HUDEP-2 (cell line): Measurements from ENCODE around the gene MRPL40.

ENCODE experiments used
- DNase-seq, 76 experiments: peaks; one replicate each; lab custom pipeline; 2025; ENCODE audit not compliant: unreplicated experiment in 76 of 76; lab: John Stamatoyannopoulos, UW

MRPL40 gene

DNA sequence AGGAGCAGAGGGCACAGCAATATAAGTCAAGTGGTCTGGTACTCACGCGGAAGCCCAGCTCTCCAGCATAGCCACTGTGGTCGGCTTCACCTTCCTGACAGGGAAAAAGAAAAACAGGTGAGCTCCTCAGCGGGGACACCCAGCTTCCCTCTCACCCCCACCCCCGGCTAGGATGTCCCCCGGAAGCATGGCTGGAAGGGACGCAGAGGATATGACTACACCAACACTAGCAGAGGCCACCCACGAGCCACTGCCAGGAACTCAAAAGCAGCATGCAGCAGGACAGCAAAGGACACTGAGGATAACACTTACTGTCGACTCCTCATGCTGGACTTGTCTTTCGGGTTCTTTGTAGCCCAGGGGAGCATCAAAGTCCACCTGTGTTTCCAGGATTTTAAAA, 24.2 kb downstream of the MRPL40 start:
- DNase-seq, result no peak

DNA sequence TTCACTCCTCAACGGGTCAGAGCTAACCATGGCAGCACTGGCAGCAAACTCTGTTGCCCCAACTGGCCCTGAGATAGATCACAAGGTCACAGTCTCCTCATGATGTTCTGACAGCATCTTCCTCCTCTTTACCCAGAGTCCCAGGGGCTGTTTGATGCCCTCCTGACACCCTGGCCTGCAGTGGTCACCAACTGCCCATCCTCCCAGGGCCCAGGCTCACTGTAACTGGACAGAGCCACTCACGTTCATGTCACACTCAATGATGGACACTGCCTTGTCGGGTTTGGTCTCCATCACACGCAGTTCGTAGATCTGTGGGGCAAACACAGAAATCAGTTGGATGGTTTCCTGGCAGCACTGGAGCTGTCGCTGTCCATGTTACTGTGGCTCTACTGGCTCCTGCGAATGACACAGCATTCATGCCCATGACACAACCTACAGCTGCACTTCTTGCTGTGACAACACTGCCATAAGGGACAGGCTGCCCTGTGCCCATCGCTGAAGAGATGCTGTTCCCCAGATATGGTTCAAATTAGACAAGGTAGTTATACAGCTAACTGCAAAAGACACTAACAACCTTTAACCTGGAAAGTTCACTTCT, 25.6 kb downstream of the MRPL40 start:
- DNase-seq, result no peak

DNA sequence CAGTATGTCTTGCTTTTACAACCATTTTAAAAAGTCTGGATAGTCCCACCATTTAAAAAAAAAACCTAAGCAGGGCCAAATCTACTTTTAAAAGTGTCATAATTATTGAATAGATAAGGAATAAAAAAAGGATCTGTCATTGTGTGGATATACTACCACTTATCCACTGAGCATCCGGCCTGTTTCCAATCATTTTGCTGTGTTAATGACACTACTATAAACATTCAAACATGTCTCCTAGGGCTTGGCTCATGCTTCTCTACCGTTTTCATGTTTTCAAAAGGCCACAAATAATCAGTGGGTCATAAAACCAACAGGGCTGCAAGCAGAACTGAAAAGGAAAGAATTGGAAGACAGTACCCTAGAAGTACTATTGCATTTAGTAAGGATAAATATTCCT, 27.7 kb downstream of the MRPL40 start:
- DNase-seq, result no peak

DNA sequence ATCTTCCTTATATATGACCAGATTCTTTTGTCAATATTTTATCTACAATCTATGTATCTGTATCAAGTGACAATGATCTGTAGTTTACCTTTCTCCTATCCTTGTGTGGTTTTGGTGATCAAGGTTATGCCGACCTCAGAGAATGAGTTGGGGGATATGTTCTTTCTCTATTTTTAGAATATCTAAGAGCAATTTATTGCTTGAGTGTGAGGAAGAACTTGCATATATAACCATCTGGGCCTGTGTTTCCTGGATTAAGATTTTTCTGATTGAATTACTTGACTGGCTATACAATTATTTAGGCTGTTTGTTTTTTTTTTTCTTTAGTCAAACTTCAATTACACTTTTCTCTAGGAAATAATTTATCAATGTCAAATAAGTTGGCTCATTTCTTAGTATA, 29.2 kb downstream of the MRPL40 start:
- DNase-seq, result no peak

DNA sequence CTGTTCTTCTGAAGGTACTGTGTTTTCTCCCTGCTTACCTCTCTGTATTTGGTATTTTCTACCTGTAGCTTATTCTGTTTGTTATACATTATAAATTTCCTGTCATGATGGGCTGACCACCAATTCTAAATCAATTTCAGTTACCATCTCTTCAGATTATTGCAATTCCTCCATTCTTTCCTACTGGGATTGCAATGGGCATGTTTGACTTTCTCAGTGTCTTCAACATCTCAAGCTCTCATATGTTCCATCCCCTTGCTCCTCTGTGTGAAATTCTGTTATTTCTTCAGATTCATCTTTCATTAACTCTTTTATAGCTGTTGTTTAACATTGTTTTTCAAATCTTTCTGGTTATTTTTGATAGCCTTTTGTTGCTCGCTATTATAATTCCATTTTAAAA, 30.7 kb downstream of the MRPL40 start:
- DNase-seq, result no peak

DNA sequence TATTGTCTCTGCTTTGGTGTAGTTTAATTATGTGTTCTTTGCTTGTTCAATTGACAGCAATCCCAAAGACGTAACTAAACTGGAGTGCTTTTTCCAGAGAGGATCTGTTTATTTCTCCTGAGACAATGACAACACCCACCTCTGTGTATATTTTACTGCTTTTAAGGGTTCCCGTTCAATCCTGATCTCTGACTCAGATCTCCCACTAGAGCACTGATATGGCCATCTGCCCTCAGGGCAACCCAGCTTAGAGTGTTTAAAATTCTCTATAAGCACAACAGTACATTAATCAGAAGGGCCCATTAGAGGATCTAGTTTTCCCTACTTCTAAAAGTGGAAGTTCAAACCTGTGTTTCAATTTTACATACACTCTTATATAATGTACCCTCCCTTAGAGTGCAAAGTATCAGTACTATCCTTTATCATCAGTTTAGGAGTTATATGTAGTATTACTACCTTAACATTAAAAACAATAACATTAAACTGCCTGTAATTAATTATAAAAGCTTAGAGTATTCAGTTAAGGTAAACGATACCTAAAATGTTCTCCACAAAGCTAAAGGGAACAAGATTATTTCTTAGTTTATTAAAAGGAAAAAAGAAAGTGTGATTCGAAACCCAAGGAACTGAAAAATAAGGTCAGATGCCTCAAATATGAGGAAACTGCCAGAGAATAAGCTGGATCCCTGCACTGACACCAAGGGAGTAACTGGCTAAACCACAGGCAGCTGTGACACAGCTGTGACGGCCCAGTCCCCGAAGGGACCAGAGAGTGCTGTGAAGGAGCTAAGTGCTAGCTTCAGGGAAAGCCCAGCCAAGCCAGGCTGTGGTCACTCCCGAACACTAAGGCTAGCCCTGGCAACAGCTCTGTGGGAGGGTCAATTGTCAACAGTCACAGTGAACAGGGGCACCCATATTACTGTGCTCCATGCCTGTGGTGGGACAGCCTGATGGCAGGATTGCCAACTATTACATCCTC, 31.4 kb downstream of the MRPL40 start:
- DNase-seq, result peak in 10 of 76 experiments; percentile 4 to 62 (median 22)

DNA sequence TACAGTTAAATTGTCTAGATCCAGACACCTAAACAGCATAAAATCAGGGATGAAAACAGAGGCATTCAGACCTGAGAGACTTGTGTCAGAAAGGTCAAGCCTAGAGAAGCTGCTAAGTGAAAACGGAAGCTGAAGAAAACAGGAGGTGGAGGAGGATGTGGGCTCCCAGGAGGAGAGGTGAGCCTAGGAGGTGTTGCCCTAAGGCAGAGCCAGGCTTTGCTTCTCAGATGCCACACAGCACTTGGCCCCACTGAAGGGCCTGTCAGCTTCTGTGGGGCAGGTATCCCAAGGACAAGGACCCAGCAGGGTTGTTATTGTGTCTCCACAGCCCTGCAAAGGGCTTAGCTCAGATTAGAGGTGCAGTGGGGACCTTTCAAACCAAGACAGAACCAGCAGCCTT, 32.2 kb downstream of the MRPL40 start:
- no peak for DNase-seq

DNA sequence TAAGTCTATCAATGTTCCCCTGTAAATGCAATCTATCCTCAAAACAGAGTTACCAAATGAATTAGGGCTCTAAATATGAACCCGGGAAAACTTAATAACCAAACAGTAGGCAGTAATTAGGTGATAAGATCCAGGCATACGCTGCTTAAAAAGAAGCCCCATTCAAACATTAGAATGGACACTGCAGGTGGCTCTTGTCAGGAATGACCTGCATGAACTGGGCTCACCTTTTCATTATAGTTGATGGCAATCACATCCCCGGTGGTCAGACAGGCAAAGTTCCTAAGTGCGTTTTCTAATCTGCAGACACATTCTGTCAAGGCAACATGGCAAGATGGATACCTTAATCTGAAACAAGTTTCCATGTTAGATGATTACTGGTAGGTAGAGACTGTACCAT, 32.6 kb downstream of the MRPL40 start:
- no peak for DNase-seq

DNA sequence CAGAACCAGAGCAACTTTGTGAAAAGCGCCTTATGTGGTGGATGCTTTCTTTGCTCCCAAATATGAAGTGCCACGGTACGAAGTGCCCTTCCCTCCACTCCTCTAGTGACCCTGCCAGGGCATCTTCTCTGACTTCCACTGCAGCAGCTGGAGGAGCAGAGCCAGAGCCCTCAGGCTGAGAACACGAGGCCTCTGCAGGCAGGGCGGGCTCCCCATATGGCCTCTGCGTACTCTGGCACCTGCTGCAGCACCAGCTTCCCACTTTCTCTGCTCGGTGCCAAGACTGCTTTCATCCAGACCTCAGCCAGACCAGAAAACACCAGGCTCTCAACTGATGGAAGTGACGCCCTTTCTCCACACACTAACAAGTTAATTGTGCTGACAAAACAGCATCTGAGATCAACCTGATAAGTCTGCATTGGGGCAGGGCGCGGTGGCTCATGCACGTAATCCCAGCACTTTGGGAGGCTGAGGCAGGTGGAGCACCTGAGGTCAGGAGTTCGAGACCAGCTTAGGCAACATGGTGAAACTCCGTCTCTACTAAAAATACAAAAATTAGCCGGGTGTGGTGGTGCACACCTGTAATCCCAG, 33.9 kb downstream of the MRPL40 start:
- DNase-seq, result no peak

DNA sequence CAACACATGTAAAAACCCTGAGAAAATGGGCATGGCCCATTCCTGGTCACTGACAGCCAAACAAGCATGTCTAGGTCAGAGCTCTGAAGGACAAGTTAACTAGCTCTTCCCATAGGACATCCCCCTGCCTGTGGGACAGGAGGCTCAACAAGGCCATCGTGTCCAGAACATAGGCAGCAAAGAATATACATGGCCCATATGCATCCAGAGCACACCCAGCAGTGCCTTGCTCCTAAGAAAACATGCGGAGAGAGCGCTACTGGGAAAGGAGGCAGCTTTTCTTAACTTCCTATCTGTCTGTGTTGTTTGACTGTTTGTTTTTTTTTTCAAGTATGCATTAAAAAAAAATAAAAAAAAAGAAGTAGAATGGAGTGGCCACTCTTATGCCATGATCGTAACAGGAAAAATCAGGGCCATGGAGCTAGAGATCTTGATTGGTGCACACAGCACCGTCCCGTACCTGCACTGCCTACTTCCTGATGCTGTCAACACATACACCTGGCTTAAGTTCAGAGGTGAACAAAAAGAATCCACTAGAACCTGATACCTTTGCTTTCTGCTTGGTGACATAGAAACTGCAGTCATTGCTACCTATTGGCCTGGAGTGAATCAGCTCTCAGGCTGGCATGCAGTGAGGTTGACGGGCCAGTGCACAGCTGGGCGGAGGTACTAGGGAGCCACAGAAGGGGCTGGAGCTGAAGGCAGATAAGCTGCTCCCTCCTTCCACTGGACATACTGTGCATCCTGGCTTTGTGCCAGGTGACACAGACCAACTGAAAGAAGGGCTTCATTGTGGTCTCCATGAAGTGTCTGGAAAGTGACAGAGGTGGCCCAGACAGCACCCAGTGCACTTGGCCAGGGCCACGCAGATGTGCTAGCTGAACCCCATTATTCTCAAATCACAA, 34.8 kb downstream of the MRPL40 start:
- DNase-seq, result peak in 6 of 76 experiments; percentile 9 to 37 (median 22)

DNA sequence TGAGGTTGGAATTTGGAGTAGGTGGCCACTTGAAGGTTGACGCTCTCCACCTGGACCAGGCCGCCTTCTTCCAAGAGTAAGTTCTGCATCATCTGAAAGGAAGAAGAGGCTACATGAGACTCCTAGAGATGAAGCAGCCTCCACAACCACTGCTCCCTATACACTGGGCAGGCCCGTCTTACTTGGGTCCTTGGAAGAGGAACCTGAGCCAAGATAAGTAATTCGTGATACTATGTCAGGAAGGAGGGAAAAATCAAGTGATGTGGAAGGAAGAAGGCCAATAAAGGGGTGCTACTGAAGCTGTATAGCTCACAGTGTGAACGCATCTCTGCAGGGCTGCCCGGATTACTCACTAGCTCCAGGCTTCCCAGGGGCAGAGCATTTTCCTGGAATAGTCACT, 35.6 kb downstream of the MRPL40 start:
- no peak for DNase-seq

DNA sequence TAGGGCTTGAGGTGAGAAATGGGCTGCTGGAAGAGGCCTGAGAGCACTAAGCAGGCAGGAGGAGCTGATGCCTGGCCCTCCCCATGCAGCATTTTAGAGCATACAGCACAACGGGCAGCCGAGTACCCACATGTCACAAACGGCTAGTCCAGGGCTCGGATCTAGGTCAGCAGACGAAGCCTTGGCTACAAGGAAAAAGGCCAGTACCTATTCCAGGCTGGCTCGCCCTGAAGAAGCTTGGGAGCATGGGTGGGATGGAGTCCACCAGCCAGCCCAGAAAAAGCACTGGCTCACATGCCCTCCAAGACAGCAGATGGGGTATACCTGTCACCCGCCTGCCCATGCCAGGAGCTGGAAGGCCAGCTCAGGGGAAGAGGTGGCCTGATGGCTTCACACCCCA, 37.1 kb downstream of the MRPL40 start:
- DNase-seq, result no peak

DNA sequence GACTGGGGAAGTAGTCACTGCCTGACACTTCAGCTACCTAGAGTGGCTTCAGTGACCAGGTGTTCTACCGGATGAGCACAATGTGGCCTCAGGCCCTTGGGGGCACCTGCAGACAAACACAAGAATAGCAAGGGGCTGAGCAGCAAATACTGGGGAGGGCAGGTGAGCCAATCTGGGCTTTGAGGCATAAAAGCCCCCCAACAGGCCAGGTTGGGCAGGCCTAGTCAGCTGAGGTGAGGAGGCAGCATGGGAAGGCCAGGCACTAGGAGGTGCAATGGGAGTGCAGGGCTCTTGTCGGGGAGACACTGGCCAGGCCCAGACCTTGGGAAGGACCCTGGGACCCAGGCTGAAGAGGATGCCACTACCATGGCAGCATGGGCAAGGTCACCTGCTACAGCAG, 37.7 kb downstream of the MRPL40 start:
- no peak for DNase-seq

DNA sequence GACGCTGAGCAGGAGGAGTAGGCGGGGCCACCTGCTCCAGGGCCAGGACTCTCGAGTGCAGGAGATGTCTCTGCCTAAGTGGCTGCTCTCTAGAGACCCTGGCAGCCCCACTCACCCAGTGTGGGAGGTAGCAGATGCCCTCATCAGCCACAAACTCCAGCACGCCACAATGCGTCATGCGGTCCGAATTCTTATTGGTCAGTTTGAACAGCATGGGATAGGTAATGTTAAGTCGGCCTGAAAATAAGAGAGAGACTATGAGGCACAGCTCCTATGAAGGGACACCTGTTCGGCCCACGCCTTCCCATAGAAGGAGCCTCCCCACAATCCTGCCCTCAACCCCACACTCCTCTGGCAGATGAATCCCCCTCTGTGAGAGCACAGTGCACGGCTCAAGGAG, 39.2 kb downstream of the MRPL40 start:
- no peak for DNase-seq

DNA sequence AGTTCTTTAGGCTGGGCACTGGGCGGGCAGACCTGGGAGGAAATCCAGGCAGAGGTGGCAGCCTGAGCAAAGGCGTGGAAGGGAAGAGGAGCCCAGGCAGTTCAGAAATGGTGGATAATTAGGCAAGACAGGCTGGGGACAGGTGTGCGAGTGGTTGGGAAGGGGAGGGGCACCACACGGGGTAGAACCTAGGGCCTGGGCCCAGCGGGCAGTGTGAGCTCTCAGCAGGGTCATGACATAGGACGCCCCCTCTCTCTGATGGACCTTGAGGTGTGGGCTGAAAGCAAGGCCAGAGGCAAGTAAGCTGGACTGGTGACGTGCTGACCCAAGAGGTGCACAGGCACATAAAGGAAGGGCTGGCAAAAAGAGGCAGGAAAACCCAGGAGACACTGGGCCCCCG, 39.9 kb downstream of the MRPL40 start:
- no peak for DNase-seq

DNA sequence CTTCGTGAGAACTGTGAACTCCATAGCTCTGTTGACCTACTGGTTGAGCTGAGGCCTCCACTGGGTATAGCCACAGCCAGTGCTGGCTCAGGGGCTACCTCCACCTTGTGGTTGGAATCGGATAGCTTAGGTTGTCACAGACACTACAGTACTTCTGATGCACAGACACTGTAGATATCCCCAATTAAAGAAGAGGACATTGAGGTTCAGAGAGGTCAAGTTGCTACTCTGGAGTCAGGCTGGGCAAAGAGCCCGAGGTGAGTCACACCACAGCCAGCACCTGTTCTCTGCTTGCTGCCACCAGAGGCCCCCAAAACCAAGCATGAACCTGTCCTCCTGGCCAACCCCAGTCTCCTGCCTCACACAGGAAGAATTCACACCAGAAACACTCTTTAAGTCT, 41.2 kb downstream of the MRPL40 start:
- peak in 2 of 76 experiments; percentile 2 to 7 for DNase-seq

DNA sequence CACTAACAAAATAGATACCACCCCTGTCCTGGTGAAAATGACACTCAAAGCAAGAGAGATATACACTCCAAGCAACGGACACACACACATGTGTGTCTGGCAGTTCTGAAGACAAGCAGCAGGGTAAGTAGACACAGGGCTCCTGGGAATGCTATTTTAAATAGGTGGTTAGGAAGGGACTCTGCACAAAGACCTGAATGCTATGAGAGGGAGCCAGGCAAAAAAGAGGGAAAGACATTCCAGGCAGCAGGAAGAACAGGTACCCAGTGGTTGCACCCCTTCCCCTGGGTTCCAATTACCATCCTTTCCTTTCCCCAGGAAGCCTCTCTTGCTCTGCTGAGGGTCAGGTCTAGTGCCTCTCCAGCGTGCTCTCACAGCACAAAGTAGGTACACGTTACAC, 43.7 kb downstream of the MRPL40 start:
- no peak for DNase-seq

DNA sequence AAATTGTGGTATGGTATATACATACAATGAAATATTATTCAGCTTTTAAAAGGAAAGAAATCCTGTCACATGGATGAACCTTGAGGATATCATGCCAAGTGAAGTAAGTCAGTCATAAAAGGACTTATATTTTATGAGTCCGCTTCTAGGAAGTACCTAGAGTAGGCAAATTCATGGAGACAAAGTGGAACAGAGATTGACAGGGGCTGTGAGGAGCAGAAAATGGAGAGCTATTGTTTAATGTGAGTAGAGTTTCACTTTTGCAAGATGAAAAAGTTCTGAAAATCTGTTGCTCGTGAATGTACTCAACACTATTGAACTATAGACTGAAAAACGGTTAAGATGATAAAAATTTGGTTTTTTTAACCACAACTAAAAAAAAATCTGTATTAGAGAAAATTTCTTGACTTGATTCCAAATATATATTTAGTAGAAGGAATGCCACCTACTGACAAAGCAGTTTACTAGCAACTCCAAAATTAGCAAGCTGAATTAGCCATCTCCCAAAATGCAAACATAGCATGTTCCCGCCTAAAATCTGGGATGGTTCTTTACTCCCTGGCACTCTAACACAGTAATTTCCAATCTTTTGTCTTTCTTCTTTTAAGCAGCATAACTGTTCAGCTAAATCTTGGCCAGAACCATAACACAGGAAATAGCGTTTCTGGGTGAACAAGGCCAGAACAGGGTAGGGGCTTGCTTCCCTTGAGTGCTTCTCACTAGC, 45.1 kb downstream of the MRPL40 start:
- peak in 1 of 76 experiments; percentile 12 for DNase-seq

DNA sequence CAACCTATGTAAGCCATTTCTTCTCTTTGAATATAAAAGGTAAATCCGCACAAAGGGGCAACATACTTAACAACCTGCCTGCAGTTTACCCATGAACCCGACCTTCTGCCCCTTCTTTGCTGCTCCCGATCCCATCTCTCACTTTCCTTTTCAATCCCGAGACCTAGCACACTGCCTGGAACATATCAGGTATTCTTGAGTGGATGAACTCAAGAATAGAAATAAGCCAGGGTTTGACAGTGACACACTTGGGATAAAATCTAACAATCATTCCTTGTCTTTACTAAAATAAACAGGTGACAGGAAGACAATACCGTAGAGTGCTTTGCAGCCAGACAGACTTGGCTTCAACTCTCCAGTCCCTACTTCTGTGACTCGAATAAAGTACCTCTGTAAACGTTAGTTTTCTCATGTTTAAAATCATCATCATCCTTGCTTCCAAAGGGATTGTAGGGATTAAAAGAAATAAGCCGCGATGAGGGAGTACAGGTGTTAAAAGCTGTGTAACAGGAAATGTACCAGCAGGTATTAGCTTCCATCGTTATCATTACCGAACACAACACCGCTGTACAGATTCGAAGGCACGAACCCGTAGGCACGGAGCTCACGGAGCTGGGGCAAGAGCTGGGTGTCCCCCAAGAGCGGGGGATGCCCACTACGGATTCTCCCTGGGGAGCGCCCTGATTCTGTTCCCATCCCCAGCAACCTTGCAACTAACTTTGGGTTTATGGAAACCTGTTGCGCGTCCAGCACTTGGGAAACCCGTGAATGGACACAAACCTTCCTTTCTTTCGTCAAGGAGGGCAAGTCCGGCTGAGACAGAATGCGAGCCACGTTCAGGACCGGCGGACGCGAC, 45.9 kb downstream of the MRPL40 start:
- DNase-seq, result peak in 1 of 76 experiments; percentile 29
